IMR-90 (cell line): ENCODE data around the gene SVBP. TPM values are rescaled to one million over a fixed set of nuclear protein-coding genes. Genes with fewer than 3 reads are reported as not detected.
A peak's percentile ranks its signal among the peaks of the same experiment; 100 is the strongest.

Source experiments
- ATAC-seq: fragments of 200-7000 bp; cut with Tn5 transposase; 2 replicates; pipeline ENCODE4 v1.9.1; 2020; ENCODE audit warnings: low read depth, mild to moderate bottlenecking, moderate library complexity
- BruUV-seq: library from RNA; stranded (reverse); fragments of 400-500 nt; replicated peaks from 2 replicates; lab custom pipeline; 2021; lab: Mats Ljungman, UMichigan
- CTCF ChIA-PET: fragments of 300-600 bp; formaldehyde crosslinking; extraction: SDS; loops from one replicate; lab custom pipeline; 2021; ENCODE audit warnings: antibody characterized with exemption; lab: Yijun Ruan, JAX
- POLR2A ChIA-PET: fragments of 300-600 bp; sonication (Branson Sonifier 250); formaldehyde crosslinking; loops from one replicate; lab custom pipeline; 2022; ENCODE audit warnings: antibody characterized with exemption; ENCODE audit not compliant: unreplicated experiment; lab: Charles Lee
- DNase-seq: peaks from one replicate; pipeline ENCODE4 v3.0.0; 2013
- H2AFZ ChIP-seq: replicated peaks from 2 replicates; pipeline ENCODE3; 2013; ENCODE audit warnings: low read length, mild to moderate bottlenecking; ENCODE audit not compliant: poor library complexity
- H2AK5ac ChIP-seq: 2 replicates; pipeline ENCODE4 v1.6.1; 2013; ENCODE audit warnings: low read depth, low read length, inconsistent platforms
- H2AK9ac ChIP-seq: replicated peaks from 2 replicates; pipeline ENCODE3; 2013; ENCODE audit warnings: mild to moderate bottlenecking, low read depth, low read length, moderate library complexity; ENCODE audit not compliant: poor library complexity
- H2BK120ac ChIP-seq: 2 replicates; pipeline ENCODE4 v1.6.1; 2013; ENCODE audit warnings: low read depth, low read length, inconsistent platforms
- H2BK15ac ChIP-seq: 3 replicates; pipeline ENCODE4 v1.6.1; 2013; ENCODE audit warnings: low read depth, low read length, inconsistent platforms
- H2BK20ac ChIP-seq: 2 replicates; pipeline ENCODE4 v1.6.1; 2013; ENCODE audit warnings: low read depth, mild to moderate bottlenecking, inconsistent platforms, low read length, moderate library complexity
- H2BK5ac ChIP-seq: 2 replicates; pipeline ENCODE4 v1.6.1; 2013; ENCODE audit warnings: mild to moderate bottlenecking, low read depth, low read length, inconsistent platforms; ENCODE audit not compliant: poor library complexity, severe bottlenecking
- H3K14ac ChIP-seq: replicated peaks from 2 replicates; pipeline ENCODE4 v1.6.1; 2013; ENCODE audit warnings: low read depth, low read length, inconsistent platforms
- H3K18ac ChIP-seq: 2 replicates; pipeline ENCODE4 v1.6.1; 2013; ENCODE audit warnings: low read depth, low read length, control low read depth
- H3K23ac ChIP-seq: 2 replicates; pipeline ENCODE4 v1.6.1; 2013; ENCODE audit warnings: low read depth, low read length, inconsistent platforms
- H3K27ac ChIP-seq: 2 replicates; pipeline ENCODE4 v1.5.1; 2013; ENCODE audit warnings: mild to moderate bottlenecking, control low read depth, low read length; ENCODE audit not compliant: insufficient read depth
- H3K27me3 ChIP-seq: 2 replicates; pipeline ENCODE4 v1.6.1; 2013; ENCODE audit warnings: low read length; ENCODE audit not compliant: control insufficient read depth, insufficient read depth
- H3K36me3 ChIP-seq: 2 replicates; pipeline ENCODE4 v1.6.1; 2013; ENCODE audit warnings: low read length, mixed read lengths; ENCODE audit not compliant: control insufficient read depth, insufficient read depth
- H3K4ac ChIP-seq: 2 replicates; pipeline ENCODE4 v1.6.1; 2013; ENCODE audit warnings: low read depth, low read length, inconsistent platforms
- H3K4me1 ChIP-seq: 2 replicates; pipeline ENCODE4 v1.6.1; 2013; ENCODE audit warnings: low read length, mixed read lengths; ENCODE audit not compliant: control insufficient read depth, insufficient read depth
- H3K4me2 ChIP-seq: 2 replicates; pipeline ENCODE4 v1.6.1; 2013; ENCODE audit warnings: low read depth, mild to moderate bottlenecking, control low read depth, low read length, moderate library complexity
- H3K4me3 ChIP-seq: 2 replicates; pipeline ENCODE4 v1.5.1; 2013; ENCODE audit warnings: low read depth, mild to moderate bottlenecking, control low read depth, low read length, moderate library complexity; ENCODE audit not compliant: insufficient read depth
- H3K56ac ChIP-seq: 2 replicates; pipeline ENCODE4 v1.6.1; 2013; ENCODE audit warnings: low read length, inconsistent platforms; ENCODE audit not compliant: insufficient read depth; ENCODE audit errors: extremely low read depth
- H3K79me1 ChIP-seq, 2 experiments: 2 replicates each; pipeline ENCODE4 v1.6.1; 2013; ENCODE audit warnings: low read length in 2 of 2, inconsistent platforms in 1 of 2, low read depth in 1 of 2
- H3K9ac ChIP-seq: 2 replicates; pipeline ENCODE4 v1.6.1; 2013; ENCODE audit warnings: low read depth, low read length, control low read depth
- H3K9me1 ChIP-seq: 2 replicates; pipeline ENCODE4 v1.6.1; 2013; ENCODE audit warnings: low read length, inconsistent platforms; ENCODE audit not compliant: insufficient read depth
- H3K9me3 ChIP-seq: 2 replicates; pipeline ENCODE4 v1.6.1; 2013; ENCODE audit warnings: low read length; ENCODE audit not compliant: control insufficient read depth, insufficient read depth
- H4K20me1 ChIP-seq: 2 replicates; pipeline ENCODE4 v1.6.1; 2013; ENCODE audit warnings: low read length, inconsistent platforms; ENCODE audit not compliant: insufficient read depth
- H4K5ac ChIP-seq: 2 replicates; pipeline ENCODE4 v1.6.1; 2013; ENCODE audit warnings: mild to moderate bottlenecking, low read depth, low read length, control low read depth
- H4K8ac ChIP-seq, 2 experiments: 2 replicates each; pipeline ENCODE4 v1.6.1; 2013; ENCODE audit warnings: low read depth in 2 of 2, low read length in 2 of 2, control low read depth in 1 of 2, inconsistent platforms in 1 of 2
- H4K91ac ChIP-seq: 2 replicates; pipeline ENCODE4 v1.6.1; 2013; ENCODE audit warnings: low read depth, low read length, inconsistent platforms; ENCODE audit not compliant: insufficient read depth
- BHLHE40 ChIP-seq: fragments of 150-350 bp; IDR thresholded peaks from 2 replicates; pipeline ENCODE4 v1.6.1; 2016; ENCODE audit warnings: mild to moderate bottlenecking, low read depth, low read length
- CEBPB ChIP-seq: IDR thresholded peaks from 2 replicates; pipeline ENCODE4 v1.6.1; 2012; ENCODE audit warnings: low read depth, low read length, improper control_type of control experiment
- CHD1 ChIP-seq: IDR thresholded peaks from 2 replicates; pipeline ENCODE4 v1.6.1; 2012; ENCODE audit warnings: low read depth, low read length, improper control_type of control experiment
- CTCF ChIP-seq: conservative IDR thresholded peaks from 2 replicates; pipeline ENCODE4 v1.5.1; 2012; ENCODE audit warnings: mild to moderate bottlenecking, low read depth, low read length, improper control_type of control experiment
- ELK1 ChIP-seq: fragments of 150-350 bp; IDR thresholded peaks from 2 replicates; pipeline ENCODE4 v1.6.1; 2016; ENCODE audit warnings: low read depth, mild to moderate bottlenecking, low read length, moderate library complexity, borderline replicate concordance
- FOS ChIP-seq: fragments of 150-350 bp; IDR thresholded peaks from 2 replicates; pipeline ENCODE4 v1.6.1; 2016; ENCODE audit warnings: low read depth, low read length
- MAFK ChIP-seq: IDR thresholded peaks from 2 replicates; pipeline ENCODE4 v1.6.1; 2012; ENCODE audit warnings: low read depth, low read length, improper control_type of control experiment
- MXI1 ChIP-seq: IDR thresholded peaks from 2 replicates; pipeline ENCODE4 v1.6.1; 2012; ENCODE audit warnings: low read depth, mild to moderate bottlenecking, low read length, moderate library complexity, borderline replicate concordance
- NFE2L2 ChIP-seq: fragments of 150-350 bp; IDR thresholded peaks from 2 replicates; pipeline ENCODE4 v1.6.1; 2016; ENCODE audit warnings: low read depth, mild to moderate bottlenecking, low read length
- POLR2A ChIP-seq: IDR thresholded peaks from 2 replicates; pipeline ENCODE4 v1.6.1; 2012; ENCODE audit warnings: mild to moderate bottlenecking, low read depth, low read length
- RAD21 ChIP-seq: IDR thresholded peaks from 2 replicates; pipeline ENCODE4 v1.6.1; 2012; ENCODE audit warnings: low read length, improper control_type of control experiment
- RCOR1 ChIP-seq: IDR thresholded peaks from 2 replicates; pipeline ENCODE4 v1.6.1; 2012; ENCODE audit warnings: mild to moderate bottlenecking, low read length, improper control_type of control experiment; ENCODE audit not compliant: insufficient replicate concordance
- RFX5 ChIP-seq: IDR thresholded peaks from 2 replicates; pipeline ENCODE4 v1.8.0; 2012; ENCODE audit warnings: low read depth, mild to moderate bottlenecking, low read length, moderate library complexity
- SMC3 ChIP-seq: fragments of 150-350 bp; IDR thresholded peaks from 2 replicates; pipeline ENCODE4 v1.6.1; 2016; ENCODE audit warnings: low read depth, mild to moderate bottlenecking, antibody characterized with exemption, low read length, moderate library complexity
- USF2 ChIP-seq: fragments of 150-350 bp; IDR thresholded peaks from 2 replicates; pipeline ENCODE4 v1.6.1; 2017; ENCODE audit warnings: mild to moderate bottlenecking, antibody characterized with exemption, low read length, low read depth
- WGBS, 2 experiments: methylation state at CpG; one replicate each; pipeline versions ENCODE4 v1.1.5 to v1.1.7; 2013; ENCODE audit warnings: missing lambda C conversion rate in 2 of 2; ENCODE audit not compliant: insufficient read length in 1 of 2; ENCODE audit errors: extremely low coverage in 2 of 2; 5-methylcytosine and 5-hydroxymethylcytosine counted together
- dilution Hi-C: fragments of 300-500 bp; cut with HindIII; formaldehyde crosslinking; loops from one replicate; pipeline ENCODE4 v1.14.3; 2018; ENCODE audit warnings: low sequenced_read_pairs; ENCODE audit not compliant: unreplicated experiment
- in situ Hi-C: fragments of 300-500 bp; cut with MboI; formaldehyde crosslinking; loops from 3 replicates; pipeline ENCODE4 v1.14.3; 2019; ENCODE audit warnings: low sequenced_read_pairs, inconsistent platforms, mixed read lengths
- intact Hi-C: fragments of 100-400 bp; cut with micrococcal nuclease; formaldehyde crosslinking; loops from 2 replicates; pipeline ENCODE4 v1.10.0; 2022
- polyA plus RNA-seq, 3 experiments: library from polyadenylated mRNA; depleted of rRNA; stranded (reverse); fragments of >200 nt; gene quantifications; 2 replicates each; pipeline ENCODE4 v1.2.3, GENCODE V29; 2012; ENCODE audit warnings: low replicate concordance in 1 of 3
- total RNA-seq: library from RNA; depleted of rRNA; stranded (reverse); fragments of >200 nt; gene quantifications from 2 replicates; pipeline ENCODE4 v1.2.3, GENCODE V29; 2012

The SVBP gene
- total and polyA plus RNA-seq, 2 of the 4 experiments (the other 2 are of a cell fraction): 9.7 to 11.5 TPM

- no peak overlapping the region for H3K4ac ChIP-seq
- no peak overlapping the region for H4K5ac ChIP-seq
- no peak overlapping the region for H2AFZ ChIP-seq
- ChIA-PET CTCF (no interaction called here), POLR2A (no interaction called here)
- peaks cover 20% of the 10 kb centered on the region for H3K36me3 ChIP-seq
- no peak overlapping the region for H2AK9ac ChIP-seq
- DNase-seq (peak; percentile 6), ATAC-seq (no peak)
- no peak overlapping the region for H2AK5ac ChIP-seq
- BruUV-seq: no TSS peak
- no peak overlapping the region for H3K4me2 ChIP-seq
- H4K91ac ChIP-seq: no peak overlapping the region
- WGBS, 2 experiments: 86% methylated on average over 4 of the region's 5 CpGs; no CpG with 5 or more reads in 1 of the 2 experiments
- no peak overlapping the region for H3K23ac ChIP-seq
- no peaks in the 10 kb centered on the region; the same call in 1 of the 2 replicates for H4K20me1 ChIP-seq
- no peak overlapping the region for H3K27ac ChIP-seq
- H2BK5ac ChIP-seq: no peak overlapping the region
- peaks cover 20 to 41% of the 10 kb centered on the region in 2 experiments for H3K79me1 ChIP-seq
- H3K4me1 ChIP-seq: no peaks in the 10 kb centered on the region
- H2BK20ac ChIP-seq: no peak overlapping the region
- intact Hi-C loops (no loop called here), in situ Hi-C loops (loop anchor here (5.0 kb wide), 1 partner anchor 297 kb away; no protein-coding TSS in a partner anchor), dilution Hi-C loops (no loop called here)
- H3K14ac ChIP-seq: no peak overlapping the region
- no peaks in the 10 kb centered on the region for H3K27me3 ChIP-seq
- H3K9ac ChIP-seq: no peak overlapping the region
- no peak overlapping the region for H3K56ac ChIP-seq
- peaks cover 7% of the 10 kb centered on the region; the same call in 1 of the 2 replicates for H3K9me1 ChIP-seq
- H3K4me3 ChIP-seq: no peak overlapping the region
- no peak overlapping the region for H4K8ac ChIP-seq
- no peak overlapping the region for H3K18ac ChIP-seq
- TF ChIP-seq CHD1: no peak
- no peak for TF ChIP-seq RAD21
- no peak for TF ChIP-seq POLR2A
- TF ChIP-seq CTCF: no peak
- no peak for TF ChIP-seq USF2
- TF ChIP-seq MAFK: no peak
- no peak for TF ChIP-seq ELK1
- TF ChIP-seq SMC3: no peak
- TF ChIP-seq BHLHE40: no peak
- TF ChIP-seq RFX5: no peak
- TF ChIP-seq MXI1: no peak
- TF ChIP-seq NFE2L2: no peak
- no peak for TF ChIP-seq RCOR1
- no peak for TF ChIP-seq FOS
- no peak for TF ChIP-seq CEBPB
- H2BK15ac ChIP-seq: no peak overlapping the region
- no peak overlapping the region for H2BK120ac ChIP-seq
- no peaks in the 10 kb centered on the region for H3K9me3 ChIP-seq
Measured at GRCh38 chr1:42774928-42775526, 42.2 kb downstream of the SVBP start.
